RWPE1 (cell line): ENCODE data around the gene TACC2.
A peak's percentile ranks its signal among the peaks of the same experiment; 100 is the strongest.

ENCODE experiments used
- CTCF ChIA-PET: fragments of 350-600 bp; sonication (Branson Sonifier 250); formaldehyde crosslinking; extraction: SDS; loops from one replicate; lab custom pipeline; 2021; lab: Yijun Ruan, JAX
- POLR2A ChIA-PET: fragments of 400-600 bp; formaldehyde crosslinking; extraction: SDS; loops from one replicate; lab custom pipeline; 2020; ENCODE audit warnings: antibody characterized with exemption; ENCODE audit not compliant: low non-redundant PET; lab: Yijun Ruan, JAX
- DNase-seq: peaks from one replicate; pipeline ENCODE4 v3.0.0; 2012; ENCODE audit warnings: low spot score
- H3K27ac ChIP-seq: fragments of 450-650 bp; 2 replicates; pipeline ENCODE4 v1.5.1; 2017
- CTCF ChIP-seq: fragments of 450-650 bp; conservative IDR thresholded peaks from 2 replicates; pipeline ENCODE4 v1.5.1; 2017; ENCODE audit warnings: low read depth, mild to moderate bottlenecking

TACC2 gene

GRCh38 chr10:122033224-122033926 is 44.4 kb downstream of the TACC2 start:
- no peak for TF ChIP-seq CTCF
- POLR2A ChIA-PET = no interaction called here
- DNase-seq = no peak
- CTCF ChIA-PET = no interaction called here
- no peak overlapping the region for H3K27ac ChIP-seq

- peak; percentile 75 for DNase-seq
- H3K27ac ChIP-seq = no peak overlapping the region
- ChIA-PET CTCF (interaction anchor here (0.6 kb wide), 1 partner anchor 9 kb away, joined by 3 read pairs; no protein-coding TSS in a partner anchor), POLR2A (no interaction called here)
- no peak for TF ChIP-seq CTCF
These were observed 45.3 kb downstream of the TACC2 start for GRCh38 chr10:122034149-122034756.

GRCh38 chr10:122040786-122041185 is 51.8 kb downstream of the TACC2 start:
- no peak for DNase-seq
- H3K27ac ChIP-seq = no peak overlapping the region
- ChIA-PET POLR2A (no interaction called here), CTCF (interaction anchor here (0.6 to 1.7 kb wide), 4 partner anchors 11 to 327 kb away, joined by 3 to 6 read pairs (median 3); no protein-coding TSS in a partner anchor)
- no peak for TF ChIP-seq CTCF

- H3K27ac ChIP-seq = no peak overlapping the region
- CTCF ChIA-PET = interaction anchor here (0.8 to 1.4 kb wide), 2 partner anchors 9 to 11 kb away, joined by 5 to 7 read pairs; no protein-coding TSS in a partner anchor
- TF ChIP-seq CTCF = no peak
- POLR2A ChIA-PET = no interaction called here
- no peak for DNase-seq
These were observed 53.9 kb downstream of the TACC2 start for GRCh38 chr10:122042836-122043235.

- TF ChIP-seq CTCF = no peak
- H3K27ac ChIP-seq = no peak overlapping the region
- POLR2A ChIA-PET = no interaction called here
- no peak for DNase-seq
- CTCF ChIA-PET = interaction anchor here (0.5 kb wide), 1 partner anchor 70 kb away, joined by 3 read pairs; no protein-coding TSS in a partner anchor
These were observed 55.2 kb downstream of the TACC2 start for GRCh38 chr10:122044045-122044661.

GRCh38 chr10:122044713-122045112 is 55.8 kb downstream of the TACC2 start:
- ChIA-PET POLR2A (interaction anchor here (0.6 kb wide), 1 partner anchor 45 kb away, joined by 4 read pairs; no protein-coding TSS in a partner anchor), CTCF (no interaction called here)
- TF ChIP-seq CTCF = no peak
- no peak for DNase-seq
- H3K27ac ChIP-seq = no peak overlapping the region
